Gastroesophageal sphincter (tissue), 3 donors: Measurements from ENCODE around the gene HPRT1.

Experiments
- CTCF ChIP-seq, 4 experiments: fragments of 200-600 bp in 2 of 4; fragments of 450-650 bp in 2 of 4; sonication (generic) in 1 of 4; IDR thresholded peaks; one replicate each; pipeline ENCODE4 v1.5.1; 2017 to 2019; ENCODE audit warnings: antibody characterized with exemption in 4 of 4, mild to moderate bottlenecking in 2 of 4, moderate library complexity in 2 of 4
- EP300 ChIP-seq: sonication (generic); formaldehyde crosslinking; IDR thresholded peaks from one replicate; pipeline ENCODE4 v1.6.1; 2017; ENCODE audit warnings: antibody characterized with exemption, mild to moderate bottlenecking
- POLR2A ChIP-seq, 2 donors: fragments of 450-650 bp; IDR thresholded peaks; one replicate each; pipeline ENCODE4 v1.6.1; 2017; ENCODE audit warnings: antibody characterized with exemption in 2 of 2, mild to moderate bottlenecking in 2 of 2, moderate library complexity in 1 of 2

- TF ChIP-seq CTCF (IDR thresholded peaks at IDR 0.05) (no peak), POLR2A (IDR thresholded peaks at IDR 0.05) (no peak), EP300 (no peak)
Measured at GRCh38 chrX:134470013-134470412, 10.0 kb downstream of the HPRT1 start.
